ENCODE data around the gene PMS1.
"Not testable (repeated sequence)": the region's sequence is repeated elsewhere in the genome, so short reads cannot be mapped to it uniquely, and the experiment has no call there.

The PMS1 gene

GRCh38 chr2:189860161-189860560 lies 75.9 kb downstream of the PMS1 start:
- DNase-seq (ENCODE audit: low read depth in 2 of 2, low spot score in 1 of 2): no peak

DNA sequence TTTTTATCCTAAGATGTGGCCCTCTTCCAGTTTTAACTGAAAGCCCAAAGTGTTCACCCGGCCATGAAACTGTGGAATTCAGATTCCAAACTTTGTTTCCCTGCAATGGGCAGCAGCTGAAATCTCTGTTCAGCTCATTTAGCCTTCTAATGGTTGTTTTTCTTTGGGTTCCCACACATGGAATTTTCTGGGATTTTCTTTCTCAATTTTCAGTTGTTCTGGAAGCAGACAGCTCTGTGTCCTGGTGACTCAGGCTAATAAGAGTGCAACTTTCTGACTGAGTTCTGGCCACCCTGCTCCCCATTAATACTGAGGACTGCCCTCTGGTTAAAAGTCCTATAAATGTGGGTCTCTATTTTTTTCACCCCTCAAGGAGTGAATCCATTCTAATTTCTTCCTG lies 78.5 kb downstream of the PMS1 start:
- no peak for DNase-seq (ENCODE audit: low read depth in 2 of 2, low spot score in 1 of 2)

DNA sequence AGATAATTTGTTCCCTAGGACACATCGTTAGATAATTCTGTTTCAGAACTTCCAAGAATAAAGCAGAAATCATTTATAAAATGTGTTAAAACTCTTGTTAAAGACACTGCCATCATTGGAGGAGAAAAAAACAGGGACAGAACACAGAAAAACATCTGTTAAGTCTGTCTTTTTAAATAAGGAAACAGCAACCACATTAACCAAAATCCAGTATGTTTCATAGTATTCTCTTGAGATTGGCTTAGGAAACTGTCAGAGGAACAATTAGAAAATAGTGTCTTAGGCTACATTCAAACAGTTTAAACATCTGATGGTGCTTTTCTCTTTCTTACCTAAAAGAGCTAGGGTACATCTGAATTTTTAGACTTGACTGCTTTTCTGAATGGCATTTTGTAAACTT lies 81.6 kb downstream of the PMS1 start:
- DNase-seq (ENCODE audit: low read depth in 2 of 2, low spot score in 1 of 2): no peak

DNA sequence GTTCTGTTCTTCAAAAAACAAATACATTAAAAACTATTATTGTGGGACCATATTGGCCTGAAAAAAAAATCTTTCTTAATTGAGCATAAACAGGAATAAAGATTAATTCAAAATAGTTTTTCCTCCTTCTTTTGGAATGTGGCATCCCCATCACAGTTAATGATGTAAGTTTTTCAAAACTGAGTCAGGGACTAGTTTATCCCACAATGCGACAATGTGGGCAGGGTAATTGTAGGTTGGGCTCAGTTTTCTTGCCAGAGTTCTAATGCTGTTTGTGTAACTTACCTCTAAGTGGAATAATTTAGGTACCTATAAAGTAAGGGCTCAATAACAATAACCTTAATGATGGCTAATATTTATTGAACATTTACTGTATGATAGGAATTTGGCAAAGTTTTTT lies 82.0 kb downstream of the PMS1 start:
- no peak for DNase-seq (ENCODE audit: low read depth in 2 of 2, low spot score in 1 of 2)

DNA sequence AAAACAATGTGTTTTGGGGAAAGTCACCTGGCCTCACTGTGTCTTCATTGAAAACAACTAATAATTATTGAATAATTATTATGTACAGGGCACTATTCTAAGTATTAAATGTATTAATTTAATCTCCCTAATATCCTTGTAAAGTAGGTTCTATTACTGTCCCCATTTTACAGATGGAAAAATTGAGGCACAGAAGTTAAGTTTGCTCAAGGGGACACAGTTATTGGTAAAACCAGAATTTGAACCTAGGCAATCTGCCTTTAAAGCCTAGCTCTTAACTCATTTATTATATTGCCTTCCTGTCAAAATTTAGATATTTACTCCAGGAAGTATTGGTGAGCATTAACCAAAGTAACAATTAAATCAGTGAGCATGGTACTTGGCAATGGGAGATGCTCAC lies 84.6 kb downstream of the PMS1 start:
- no peak for DNase-seq (ENCODE audit: low read depth in 2 of 2, low spot score in 1 of 2)

- DNase-seq (ENCODE audit: low read depth in 2 of 2, low spot score in 1 of 2): no peak
These were observed 86.3 kb downstream of the PMS1 start for GRCh38 chr2:189870381-189871085.

DNA sequence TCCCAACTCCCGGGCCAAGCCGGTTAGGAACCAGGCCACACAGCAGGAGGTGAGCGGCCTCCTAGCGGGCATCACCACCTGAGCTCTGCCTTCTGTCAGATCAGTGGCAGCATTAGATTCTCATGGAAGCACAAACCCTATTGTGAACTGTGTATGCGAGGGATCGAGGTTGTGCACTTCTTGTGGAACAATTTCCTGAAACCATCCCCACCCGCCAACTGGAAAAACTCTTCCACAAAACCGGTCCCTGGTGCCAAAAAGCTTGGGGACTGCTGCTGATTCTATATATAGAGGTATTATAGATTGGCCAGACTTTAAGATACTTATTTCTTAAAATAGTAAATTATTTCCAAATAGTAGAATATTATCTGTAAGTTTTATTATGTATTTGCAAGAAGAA lies 89.4 kb downstream of the PMS1 start:
- DNase-seq (ENCODE audit: low read depth in 2 of 2, low spot score in 1 of 2): no peak

GRCh38 chr2:189874586-189875320 lies 90.5 kb downstream of the PMS1 start:
- DNase-seq (ENCODE audit: low read depth in 2 of 2, low spot score in 1 of 2): no peak

DNA sequence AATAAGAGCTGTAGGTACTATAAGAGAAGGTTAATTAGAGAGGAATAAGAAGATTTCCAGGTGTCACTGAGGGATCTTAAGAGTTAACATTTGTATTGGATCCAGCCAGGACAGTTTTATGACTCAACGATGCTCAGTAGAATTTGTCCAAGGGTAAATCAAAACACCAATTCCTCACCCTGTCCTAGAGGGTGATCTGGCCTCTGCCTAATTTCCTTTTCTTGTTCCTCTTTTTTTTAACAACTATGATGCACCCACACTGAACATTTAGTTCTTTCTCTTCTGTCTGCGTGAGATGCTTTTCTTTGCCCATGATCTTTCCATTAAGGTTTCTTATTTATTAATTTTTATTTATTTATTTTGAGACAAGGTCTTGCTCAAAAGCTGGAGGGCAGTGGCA lies 92.0 kb downstream of the PMS1 start:
- DNase-seq (ENCODE audit: low read depth in 2 of 2, low spot score in 1 of 2): no peak

- no peak for DNase-seq (ENCODE audit: low read depth in 2 of 2, low spot score in 1 of 2)
These were observed 95.4 kb downstream of the PMS1 start for GRCh38 chr2:189879716-189880081.

DNA sequence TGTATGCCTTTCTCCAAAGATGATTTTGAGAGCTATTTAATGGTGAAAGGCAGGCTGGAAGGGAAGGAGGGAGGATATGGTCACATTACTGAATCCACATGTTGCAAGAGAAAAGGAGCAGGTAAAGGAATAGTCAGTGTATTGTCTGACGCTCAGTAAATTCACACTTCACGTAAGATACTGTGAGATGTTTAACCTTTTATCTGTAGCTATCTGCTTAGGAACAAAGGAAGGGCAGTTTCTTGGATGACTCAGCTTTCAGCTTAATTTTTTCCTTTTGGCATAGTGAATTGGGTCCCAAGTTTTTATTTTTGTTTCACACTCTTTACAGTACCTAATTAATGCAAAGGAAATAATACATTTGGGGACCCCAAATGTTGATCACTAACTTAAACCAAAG lies 96.2 kb downstream of the PMS1 start:
- DNase-seq (ENCODE audit: low read depth in 2 of 2, low spot score in 1 of 2): no peak

DNA sequence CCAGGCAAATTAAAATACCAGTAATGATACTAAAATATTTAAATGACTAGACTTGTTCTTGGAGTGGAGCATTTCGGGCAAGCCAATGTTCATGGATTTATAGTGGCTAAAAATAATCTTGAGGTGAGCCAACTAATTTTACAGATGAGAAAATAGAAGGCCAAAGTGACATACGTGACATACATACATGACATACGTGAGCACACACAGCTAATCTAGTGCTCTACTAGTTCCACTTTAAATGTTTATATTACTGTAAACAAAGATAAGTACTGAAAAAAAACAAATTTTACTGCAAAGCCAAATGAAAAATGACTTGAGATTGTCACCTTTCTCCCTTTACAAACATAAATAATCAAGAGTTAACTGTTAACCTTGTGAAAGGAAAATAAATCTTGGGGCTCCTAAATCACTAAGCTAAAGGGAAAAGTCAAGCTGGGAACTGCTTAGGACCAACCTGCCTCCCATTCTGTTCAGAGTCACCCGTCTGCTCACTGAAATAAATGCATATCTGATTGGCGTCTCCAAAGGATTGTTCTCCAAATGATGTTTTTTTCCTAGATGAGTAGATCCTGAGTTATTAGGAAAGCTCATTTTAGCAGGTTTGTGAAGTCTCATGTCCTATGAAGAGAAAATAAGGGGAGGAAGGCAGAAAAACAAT lies 96.7 kb downstream of the PMS1 start:
- DNase-seq (ENCODE audit: low read depth in 2 of 2, low spot score in 1 of 2): no peak

DNA sequence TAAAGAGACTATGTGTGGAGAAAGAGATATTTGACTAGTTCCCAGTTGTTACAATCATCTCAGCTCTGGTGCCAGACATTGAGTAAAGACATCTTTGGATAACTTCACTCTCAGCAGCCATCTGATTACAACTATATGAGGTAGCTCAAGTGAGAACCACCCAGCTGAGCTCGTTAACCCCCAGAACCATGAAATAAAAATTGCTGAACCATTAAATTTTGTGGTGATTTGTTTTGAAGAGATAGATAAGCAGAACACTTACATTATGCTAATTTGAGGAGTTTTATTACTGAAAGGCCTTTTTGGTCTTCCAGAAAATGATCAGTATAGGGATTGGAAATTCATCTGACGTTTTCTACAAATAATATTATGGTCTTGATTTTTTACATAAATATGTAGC lies 101.1 kb downstream of the PMS1 start:
- no peak for DNase-seq (ENCODE audit: low read depth in 2 of 2, low spot score in 1 of 2)

DNA sequence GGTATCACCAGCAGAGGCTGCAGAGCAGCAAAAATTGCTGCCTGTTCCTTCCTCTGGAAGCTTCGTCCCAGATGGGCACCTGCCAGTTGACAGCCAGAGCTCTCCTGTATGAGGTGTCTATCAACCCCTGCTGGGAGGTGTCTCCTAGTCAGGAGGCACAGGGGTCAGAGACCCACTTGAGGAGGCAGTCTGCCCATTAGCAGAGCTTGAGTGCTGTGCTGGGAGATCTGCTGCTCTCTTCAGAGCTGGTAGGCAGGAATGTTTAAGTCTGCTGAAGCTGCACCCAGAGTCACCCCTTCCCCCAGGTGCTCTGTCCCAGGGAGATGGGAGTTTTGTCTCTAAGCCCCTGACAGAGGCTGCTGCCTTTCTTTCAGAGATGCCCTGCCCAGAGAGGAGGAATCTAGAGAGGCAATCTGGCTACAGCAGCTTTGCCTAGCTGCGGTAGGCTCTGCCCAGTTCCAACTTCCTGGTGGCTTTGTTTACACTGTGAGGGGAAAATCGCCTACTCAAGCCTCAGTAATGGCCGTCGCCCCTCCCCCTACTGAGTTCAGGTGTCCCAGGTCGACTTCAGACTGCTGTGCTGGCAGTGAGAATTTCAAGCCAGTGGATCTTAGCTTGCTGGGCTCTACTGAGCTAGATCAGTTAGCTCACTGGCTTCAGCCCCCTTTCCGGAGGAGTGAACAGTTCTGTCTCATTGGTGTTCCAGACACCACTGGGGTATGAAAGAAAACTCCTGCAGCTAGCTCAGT lies 108.5 kb downstream of the PMS1 start:
- not testable (repeated sequence) for DNase-seq (ENCODE audit: low read depth in 2 of 2, low spot score in 1 of 2)

DNA sequence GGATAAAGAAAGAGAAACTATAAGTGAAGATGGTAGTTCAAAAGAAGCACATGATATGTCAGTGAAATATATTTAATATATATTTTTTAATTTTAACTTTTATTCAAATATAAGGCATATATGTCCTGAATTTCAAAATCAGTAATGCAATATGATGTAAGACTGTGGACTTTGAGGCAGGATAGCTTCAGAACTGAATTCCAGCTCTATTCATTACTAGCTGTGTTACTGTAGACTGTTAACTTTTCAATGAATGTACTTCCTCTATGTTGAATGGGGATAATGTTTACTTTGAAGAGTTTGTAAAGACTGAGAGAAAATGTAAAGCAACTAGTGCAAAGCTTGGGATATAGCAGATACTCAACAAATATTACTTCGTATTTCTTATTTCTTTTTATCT lies 112.6 kb downstream of the PMS1 start:
- DNase-seq (ENCODE audit: low read depth in 2 of 2, low spot score in 1 of 2): no peak

DNA sequence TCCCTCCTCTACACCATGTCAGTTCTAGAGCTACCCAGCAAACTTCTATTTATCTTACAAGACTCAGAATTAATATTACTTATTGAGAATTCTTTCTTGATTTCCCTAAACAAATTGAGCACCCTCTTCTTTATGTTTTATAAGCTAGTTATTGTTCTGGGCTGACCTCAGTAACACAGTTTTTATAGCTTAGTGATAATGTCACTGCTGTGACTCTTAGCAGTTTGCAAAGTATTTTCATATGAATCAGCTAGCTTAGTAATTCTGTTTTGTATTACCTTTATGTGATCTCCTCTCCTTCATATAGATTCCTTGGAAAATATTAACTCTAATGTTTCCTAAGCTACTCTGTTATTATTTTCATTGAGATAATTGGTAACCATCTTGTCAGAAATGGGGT lies 114.9 kb downstream of the PMS1 start:
- no peak for DNase-seq (ENCODE audit: low read depth in 2 of 2, low spot score in 1 of 2)

GRCh38 chr2:189900726-189901125 lies 116.5 kb downstream of the PMS1 start:
- no peak for DNase-seq (ENCODE audit: low read depth in 2 of 2, low spot score in 1 of 2)

DNA sequence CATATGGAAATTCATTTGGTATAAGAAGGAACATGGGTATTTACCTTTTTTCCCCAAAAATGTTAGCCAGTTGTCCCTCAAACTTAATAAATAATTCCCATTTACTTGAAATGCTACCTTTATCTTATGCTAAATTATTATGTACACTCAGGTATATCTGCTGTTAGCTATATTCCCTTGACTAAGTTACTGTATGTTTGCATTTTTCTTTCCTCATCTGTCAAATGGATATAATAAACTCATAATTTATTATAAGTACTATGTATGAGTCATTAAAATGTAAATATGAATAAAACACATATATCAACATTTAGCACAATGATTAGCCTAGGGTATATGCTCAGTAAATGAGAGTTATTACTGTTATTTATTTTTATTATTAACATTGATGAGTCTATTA lies 117.4 kb downstream of the PMS1 start:
- DNase-seq (ENCODE audit: low read depth in 2 of 2, low spot score in 1 of 2): no peak

GRCh38 chr2:189913821-189914220 lies 129.6 kb downstream of the PMS1 start:
- no peak for DNase-seq (ENCODE audit: low read depth in 2 of 2, low spot score in 1 of 2)

DNA sequence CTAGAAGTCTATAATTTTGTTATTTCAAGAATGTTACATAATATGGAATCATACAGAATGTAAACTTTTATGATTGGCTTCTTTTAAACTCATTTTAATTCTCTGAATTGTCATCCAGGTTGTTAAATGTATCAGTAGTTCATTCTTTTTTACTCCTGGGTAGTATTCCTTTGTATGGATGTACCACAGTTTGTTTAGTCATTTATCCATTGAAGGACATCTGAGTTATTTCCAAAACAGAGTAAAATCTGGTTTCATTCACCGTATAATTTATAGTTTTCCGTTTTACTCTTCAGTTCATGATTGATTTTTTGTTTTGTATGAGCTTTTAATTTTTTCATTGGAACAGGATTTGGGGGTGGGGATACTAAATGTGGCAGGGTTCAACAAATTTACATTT lies 132.4 kb downstream of the PMS1 start:
- DNase-seq (ENCODE audit: low read depth in 2 of 2, low spot score in 1 of 2): no peak
